ENCODE results near the gene DIMT1.

The DIMT1 gene

DNA sequence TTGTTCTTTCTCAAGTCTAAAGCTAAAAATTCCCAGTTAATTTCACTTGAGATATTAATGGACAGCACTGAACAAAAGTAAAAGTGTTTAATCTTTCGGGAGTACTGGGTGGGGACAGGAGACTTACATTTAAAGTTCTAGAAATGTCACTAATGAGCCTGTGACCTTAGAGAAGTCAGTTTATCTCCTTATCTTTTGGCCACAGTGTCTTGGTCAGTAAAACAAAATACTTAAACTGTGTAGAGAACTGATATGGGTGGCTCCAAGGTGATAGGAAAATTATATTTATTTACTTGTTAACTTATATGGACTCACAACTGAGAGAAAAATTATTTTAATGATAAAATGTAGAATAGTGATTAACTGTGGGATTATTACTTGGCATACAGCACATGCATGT lies 17.7 kb upstream of the DIMT1 start:
- H3K9me3 ChIP-seq (ENCODE audit: control insufficient read depth, insufficient read depth, low read depth, low read length), result no peaks in the 10 kb centered on the region
- H3K27ac ChIP-seq (ENCODE audit: extremely low read depth, low read depth, low read length), result no peak overlapping the region
- H3K4me1 ChIP-seq (ENCODE audit: control insufficient read depth, insufficient read depth, low read length), result peaks cover 2% of the 10 kb centered on the region; the same call in 1 of the 2 replicates
- CTCF ChIA-PET, result interaction anchor here (0.6 to 1.4 kb wide), 2 partner anchors 11 to 31 kb away, joined by 3 read pairs; no protein-coding TSS in a partner anchor
- TF ChIP-seq, protein P1, sequence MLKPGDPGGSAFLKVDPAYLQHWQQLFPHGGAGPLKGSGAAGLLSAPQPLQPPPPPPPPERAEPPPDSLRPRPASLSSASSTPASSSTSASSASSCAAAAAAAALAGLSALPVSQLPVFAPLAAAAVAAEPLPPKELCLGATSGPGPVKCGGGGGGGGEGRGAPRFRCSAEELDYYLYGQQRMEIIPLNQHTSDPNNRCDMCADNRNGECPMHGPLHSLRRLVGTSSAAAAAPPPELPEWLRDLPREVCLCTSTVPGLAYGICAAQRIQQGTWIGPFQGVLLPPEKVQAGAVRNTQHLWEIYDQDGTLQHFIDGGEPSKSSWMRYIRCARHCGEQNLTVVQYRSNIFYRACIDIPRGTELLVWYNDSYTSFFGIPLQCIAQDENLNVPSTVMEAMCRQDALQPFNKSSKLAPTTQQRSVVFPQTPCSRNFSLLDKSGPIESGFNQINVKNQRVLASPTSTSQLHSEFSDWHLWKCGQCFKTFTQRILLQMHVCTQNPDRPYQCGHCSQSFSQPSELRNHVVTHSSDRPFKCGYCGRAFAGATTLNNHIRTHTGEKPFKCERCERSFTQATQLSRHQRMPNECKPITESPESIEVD (tag by site-specific recombination; IDR thresholded peaks at IDR 0.05), result peak; percentile 50
- TF ChIP-seq ZNF354C (tag by site-specific recombination; IDR thresholded peaks at IDR 0.05; ENCODE audit: borderline replicate concordance, low read depth), result no peak
- H3K36me3 ChIP-seq (ENCODE audit: control insufficient read depth in 2 of 2, insufficient read depth in 1 of 2, low read length in 2 of 2), result peaks cover 0 to 6% of the 10 kb centered on the region in 2 experiments; a peak in 1 of 3 replicates
- POLR2A ChIA-PET, result interaction anchor here (2.2 kb wide), 1 partner anchor 18 kb away, joined by 10 read pairs; the partner anchor contains the start of gene DIMT1
- no peak overlapping the region for H3K4me3 ChIP-seq (ENCODE audit: low read depth, low read length)

- ChIA-PET CTCF (interaction anchor here (0.6 to 1.9 kb wide), 2 partner anchors 24 to 359 kb away, joined by 3 to 4 read pairs; no protein-coding TSS in a partner anchor), POLR2A (interaction anchor here (1.8 kb wide), 1 partner anchor 16 kb away, joined by 8 read pairs; the partner anchor contains the start of gene DIMT1)
- H3K9me3 ChIP-seq (ENCODE audit: control insufficient read depth, insufficient read depth, low read depth, low read length), result no peaks in the 10 kb centered on the region
- TF ChIP-seq ZNF404 (tag by site-specific recombination; IDR thresholded peaks at IDR 0.05) (no peak), ZNF423 (tag by site-specific recombination; IDR thresholded peaks at IDR 0.05) (no peak), YY2 (tag by site-specific recombination; IDR thresholded peaks at IDR 0.05) (no peak), GLIS2 (tag by site-specific recombination; IDR thresholded peaks at IDR 0.05) (no peak)
- TF ChIP-seq, protein P2, sequence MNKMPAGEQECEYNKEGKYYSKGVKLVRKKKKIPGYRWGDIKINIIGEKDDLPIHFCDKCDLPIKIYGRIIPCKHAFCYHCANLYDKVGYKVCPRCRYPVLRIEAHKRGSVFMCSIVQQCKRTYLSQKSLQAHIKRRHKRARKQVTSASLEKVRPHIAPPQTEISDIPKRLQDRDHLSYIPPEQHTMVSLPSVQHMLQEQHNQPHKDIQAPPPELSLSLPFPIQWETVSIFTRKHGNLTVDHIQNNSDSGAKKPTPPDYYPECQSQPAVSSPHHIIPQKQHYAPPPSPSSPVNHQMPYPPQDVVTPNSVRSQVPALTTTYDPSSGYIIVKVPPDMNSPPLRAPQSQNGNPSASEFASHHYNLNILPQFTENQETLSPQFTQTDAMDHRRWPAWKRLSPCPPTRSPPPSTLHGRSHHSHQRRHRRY (tag by site-specific recombination; IDR thresholded peaks at IDR 0.05), result no peak
- peaks cover 0 to 6% of the 10 kb centered on the region in 2 experiments; a peak in 1 of 3 replicates for H3K36me3 ChIP-seq (ENCODE audit: control insufficient read depth in 2 of 2, insufficient read depth in 1 of 2, low read length in 2 of 2)
- H3K4me1 ChIP-seq (ENCODE audit: control insufficient read depth, insufficient read depth, low read length), result peaks cover 2% of the 10 kb centered on the region; the same call in 1 of the 2 replicates
- no peak overlapping the region for H3K4me3 ChIP-seq (ENCODE audit: low read depth, low read length)
- H3K27ac ChIP-seq (ENCODE audit: extremely low read depth, low read depth, low read length), result no peak overlapping the region
These were observed 15.9 kb upstream of the DIMT1 start for GRCh38 chr5:62419609-62420008.

GRCh38 chr5:62418462-62419076 lies 14.9 kb upstream of the DIMT1 start:
- Histone ChIP-seq H3K36me3 (ENCODE audit: control insufficient read depth in 2 of 2, insufficient read depth in 1 of 2, low read length in 2 of 2) (peaks cover 0 to 6% of the 10 kb centered on the region in 2 experiments; a peak in 1 of 3 replicates), H3K9me3 (ENCODE audit: control insufficient read depth, insufficient read depth, low read depth, low read length) (no peaks in the 10 kb centered on the region), H3K4me3 (ENCODE audit: low read depth, low read length) (no peak overlapping the region), H3K27ac (ENCODE audit: extremely low read depth, low read depth, low read length) (no peak overlapping the region), H3K4me1 (ENCODE audit: control insufficient read depth, insufficient read depth, low read length) (peaks cover 3% of the 10 kb centered on the region; the same call in 1 of the 2 replicates)
- POLR2A ChIA-PET, result interaction anchor here (0.6 to 1.8 kb wide), 2 partner anchors 12 to 15 kb away, joined by 3 to 8 read pairs; partner anchors contain the start of gene DIMT1
- CTCF ChIA-PET, result interaction anchor here (1.9 kb wide), 1 partner anchor 25 kb away, joined by 4 read pairs; no protein-coding TSS in a partner anchor
- TF ChIP-seq KLF8 (tag by site-specific recombination; IDR thresholded peaks at IDR 0.05) (no peak), ZNF280D (tag by site-specific recombination; IDR thresholded peaks at IDR 0.05) (no peak), ZNF324 (tag by site-specific recombination; IDR thresholded peaks at IDR 0.05) (no peak), ZNF629 (tag by site-specific recombination; IDR thresholded peaks at IDR 0.05) (no peak), SP7 (tag by site-specific recombination; IDR thresholded peaks at IDR 0.05) (no peak), ZNF558 (tag by site-specific recombination; IDR thresholded peaks at IDR 0.05) (no peak)
- TF ChIP-seq, protein P3, sequence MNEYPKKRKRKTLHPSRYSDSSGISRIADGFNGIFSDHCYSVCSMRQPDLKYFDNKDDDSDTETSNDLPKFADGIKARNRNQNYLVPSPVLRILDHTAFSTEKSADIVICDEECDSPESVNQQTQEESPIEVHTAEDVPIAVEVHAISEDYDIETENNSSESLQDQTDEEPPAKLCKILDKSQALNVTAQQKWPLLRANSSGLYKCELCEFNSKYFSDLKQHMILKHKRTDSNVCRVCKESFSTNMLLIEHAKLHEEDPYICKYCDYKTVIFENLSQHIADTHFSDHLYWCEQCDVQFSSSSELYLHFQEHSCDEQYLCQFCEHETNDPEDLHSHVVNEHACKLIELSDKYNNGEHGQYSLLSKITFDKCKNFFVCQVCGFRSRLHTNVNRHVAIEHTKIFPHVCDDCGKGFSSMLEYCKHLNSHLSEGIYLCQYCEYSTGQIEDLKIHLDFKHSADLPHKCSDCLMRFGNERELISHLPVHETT (tag by site-specific recombination; IDR thresholded peaks at IDR 0.05), result no peak
- TF ChIP-seq, protein P4, sequence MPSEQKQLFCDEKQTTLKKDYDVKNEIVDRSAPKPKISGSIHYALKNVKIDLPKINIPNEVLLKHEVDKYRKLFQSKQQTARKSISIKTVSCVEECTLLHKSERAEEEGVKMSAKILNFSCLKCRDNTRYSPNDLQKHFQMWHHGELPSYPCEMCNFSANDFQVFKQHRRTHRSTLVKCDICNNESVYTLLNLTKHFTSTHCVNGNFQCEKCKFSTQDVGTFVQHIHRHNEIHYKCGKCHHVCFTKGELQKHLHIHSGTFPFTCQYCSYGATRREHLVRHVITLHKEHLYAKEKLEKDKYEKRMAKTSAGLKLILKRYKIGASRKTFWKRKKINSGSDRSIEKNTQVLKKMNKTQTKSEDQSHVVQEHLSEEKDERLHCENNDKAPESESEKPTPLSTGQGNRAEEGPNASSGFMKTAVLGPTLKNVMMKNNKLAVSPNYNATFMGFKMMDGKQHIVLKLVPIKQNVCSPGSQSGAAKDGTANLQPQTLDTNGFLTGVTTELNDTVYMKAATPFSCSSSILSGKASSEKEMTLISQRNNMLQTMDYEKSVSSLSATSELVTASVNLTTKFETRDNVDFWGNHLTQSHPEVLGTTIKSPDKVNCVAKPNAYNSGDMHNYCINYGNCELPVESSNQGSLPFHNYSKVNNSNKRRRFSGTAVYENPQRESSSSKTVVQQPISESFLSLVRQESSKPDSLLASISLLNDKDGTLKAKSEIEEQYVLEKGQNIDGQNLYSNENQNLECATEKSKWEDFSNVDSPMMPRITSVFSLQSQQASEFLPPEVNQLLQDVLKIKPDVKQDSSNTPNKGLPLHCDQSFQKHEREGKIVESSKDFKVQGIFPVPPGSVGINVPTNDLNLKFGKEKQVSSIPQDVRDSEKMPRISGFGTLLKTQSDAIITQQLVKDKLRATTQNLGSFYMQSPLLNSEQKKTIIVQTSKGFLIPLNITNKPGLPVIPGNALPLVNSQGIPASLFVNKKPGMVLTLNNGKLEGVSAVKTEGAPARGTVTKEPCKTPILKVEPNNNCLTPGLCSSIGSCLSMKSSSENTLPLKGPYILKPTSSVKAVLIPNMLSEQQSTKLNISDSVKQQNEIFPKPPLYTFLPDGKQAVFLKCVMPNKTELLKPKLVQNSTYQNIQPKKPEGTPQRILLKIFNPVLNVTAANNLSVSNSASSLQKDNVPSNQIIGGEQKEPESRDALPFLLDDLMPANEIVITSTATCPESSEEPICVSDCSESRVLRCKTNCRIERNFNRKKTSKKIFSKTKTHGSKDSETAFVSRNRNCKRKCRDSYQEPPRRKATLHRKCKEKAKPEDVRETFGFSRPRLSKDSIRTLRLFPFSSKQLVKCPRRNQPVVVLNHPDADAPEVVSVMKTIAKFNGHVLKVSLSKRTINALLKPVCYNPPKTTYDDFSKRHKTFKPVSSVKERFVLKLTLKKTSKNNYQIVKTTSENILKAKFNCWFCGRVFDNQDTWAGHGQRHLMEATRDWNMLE (tag by site-specific recombination; conservative IDR thresholded peaks at IDR 0.05; ENCODE audit: low read depth), result no peak
